A204.1 (cell line): ENCODE data around the gene HOXA10.

Experiments
- FAIRE-seq: peaks from 2 replicates; lab custom pipeline; 2012; peaks lifted over from hg19 to GRCh38; lab: Jason Lieb, UNC

The HOXA10 gene

DNA sequence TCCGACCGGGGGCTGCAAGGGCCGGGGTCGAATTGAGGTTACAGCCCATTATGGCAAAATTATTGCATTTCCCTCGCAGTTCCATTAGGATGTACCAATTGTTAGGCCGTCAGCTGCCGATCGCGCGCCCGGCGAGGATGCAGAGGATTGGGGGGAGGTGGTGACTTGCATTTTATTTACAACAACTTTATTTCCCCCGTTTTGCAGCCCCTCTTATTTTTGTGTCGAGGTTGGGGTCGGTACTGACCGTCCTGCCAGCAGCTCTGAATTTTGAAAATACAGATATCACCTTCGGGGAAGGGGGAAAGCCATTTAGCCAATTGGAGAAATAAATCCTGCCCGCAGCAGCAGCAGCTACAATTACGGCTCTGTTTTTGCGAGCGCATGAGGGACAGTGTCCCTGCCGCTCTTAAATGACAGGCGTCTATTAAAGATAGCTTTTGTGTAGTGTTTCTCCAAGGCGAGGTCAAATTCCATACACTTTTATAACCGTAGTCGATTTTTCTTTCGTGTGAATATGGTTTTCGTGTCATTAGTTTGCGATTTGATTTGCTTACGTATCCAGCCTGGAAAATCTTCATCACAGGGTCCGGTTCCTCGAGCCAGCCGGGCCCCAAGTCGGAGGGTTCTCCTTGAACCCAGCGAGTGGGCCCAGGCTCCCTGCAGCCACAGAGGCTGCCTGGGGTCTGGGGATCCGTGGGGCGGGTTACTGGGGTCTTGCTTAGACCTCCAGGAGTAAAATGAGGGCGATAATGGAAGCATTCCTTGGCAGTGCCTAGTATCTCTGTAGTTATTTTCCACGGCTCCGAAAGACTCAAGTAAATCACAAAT lies 30.0 kb downstream of the HOXA10 start:
- no peak for FAIRE-seq

DNA sequence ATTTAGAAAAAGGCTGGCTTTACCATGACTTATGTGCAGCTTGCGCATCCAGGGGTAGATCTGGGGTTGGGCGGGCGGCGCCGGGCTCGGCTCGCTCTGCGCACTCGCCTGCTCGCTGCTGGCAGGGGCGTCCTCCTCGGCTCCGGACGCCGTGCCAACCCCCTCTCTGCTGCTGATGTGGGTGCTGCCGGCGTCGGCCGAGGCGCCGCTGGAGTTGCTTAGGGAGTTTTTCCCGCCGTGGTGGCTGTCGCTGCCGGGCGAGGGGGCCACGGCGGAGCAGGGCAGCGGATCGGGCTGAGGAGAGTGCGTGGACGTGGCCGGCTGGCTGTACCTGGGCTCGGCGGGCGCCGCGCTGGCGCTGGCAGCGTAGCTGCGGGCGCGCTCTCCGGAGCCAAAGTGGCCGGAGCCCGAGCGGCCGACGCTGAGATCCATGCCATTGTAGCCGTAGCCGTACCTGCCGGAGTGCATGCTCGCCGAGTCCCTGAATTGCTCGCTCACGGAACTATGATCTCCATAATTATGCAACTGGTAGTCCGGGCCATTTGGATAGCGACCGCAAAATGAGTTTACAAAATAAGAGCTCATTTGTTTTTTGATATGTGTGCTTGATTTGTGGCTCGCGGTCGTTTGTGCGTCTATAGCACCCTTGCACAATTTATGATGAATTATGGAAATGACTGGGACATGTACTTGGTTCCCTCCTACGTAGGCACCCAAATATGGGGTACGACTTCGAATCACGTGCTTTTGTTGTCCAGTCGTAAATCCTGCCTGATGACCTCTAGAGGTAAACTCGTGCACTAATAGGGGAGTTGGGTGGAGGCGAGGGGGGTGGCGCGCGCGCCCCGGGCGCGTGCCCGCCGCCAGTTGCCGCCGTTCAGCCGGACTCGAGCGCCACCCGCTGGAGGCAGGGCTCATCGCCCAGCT lies 30.8 kb downstream of the HOXA10 start, which contains the start of gene HOXA5:
Gene HOXA5, minus strand, starts transcription at position 659 of the 927 bp plus-strand sequence. Its CDS starts 74 bp downstream, at position 585.
- no peak for FAIRE-seq

DNA sequence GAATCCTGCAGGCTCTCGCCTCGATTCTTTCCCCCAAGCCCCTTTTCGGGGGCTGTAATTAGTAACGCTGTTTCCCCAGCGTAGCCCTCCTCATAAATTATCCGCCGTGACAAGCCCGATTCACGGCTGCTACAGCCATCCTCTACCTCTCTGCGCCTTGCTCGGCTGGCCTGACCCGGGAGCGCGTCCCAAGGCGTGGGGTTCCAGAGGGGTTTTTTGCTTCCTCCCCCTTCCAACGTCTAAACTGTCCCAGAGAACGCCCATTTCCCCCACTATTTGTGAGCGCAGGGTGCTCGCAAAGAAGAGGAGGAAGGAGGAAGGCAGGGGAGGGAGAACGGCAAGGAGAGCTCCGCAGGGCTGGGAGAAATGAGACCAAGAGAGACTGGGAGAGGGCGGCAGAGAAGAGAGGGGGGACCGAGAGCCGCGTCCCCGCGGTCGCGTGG lies 31.5 kb downstream of the HOXA10 start:
- FAIRE-seq: no peak

DNA sequence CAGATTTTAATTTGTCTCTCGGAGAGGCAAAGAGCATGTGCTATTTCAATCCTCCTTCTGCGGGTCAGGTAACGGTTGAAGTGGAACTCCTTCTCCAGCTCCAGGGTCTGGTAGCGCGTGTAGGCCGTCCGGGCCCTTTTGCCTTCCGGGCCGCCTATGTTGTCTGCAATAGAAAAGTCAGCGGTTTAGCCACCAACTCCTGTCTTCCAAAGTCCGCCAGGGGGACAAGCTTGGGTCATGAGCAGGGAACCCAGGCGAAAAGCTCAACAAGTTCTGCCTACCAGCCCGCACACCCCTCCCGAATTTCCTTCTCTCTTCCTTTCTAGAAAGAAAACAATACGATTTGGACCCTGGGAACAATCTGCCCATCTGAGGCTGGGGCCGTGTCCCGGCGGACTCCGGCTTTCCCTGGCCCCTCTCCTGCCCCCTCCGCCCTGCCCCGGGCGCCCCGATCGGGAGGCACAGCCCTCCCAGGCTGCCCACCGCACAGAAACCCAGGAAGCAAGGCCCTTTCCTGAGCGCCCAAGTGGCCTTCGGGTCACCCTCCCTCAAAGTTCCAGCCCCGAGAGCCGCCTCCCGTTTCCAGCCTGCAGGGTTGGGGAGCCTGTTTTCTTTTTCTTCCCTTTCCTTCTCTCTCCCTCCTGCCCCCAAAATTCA lies 32.1 kb downstream of the HOXA10 start:
- FAIRE-seq: no peak

DNA sequence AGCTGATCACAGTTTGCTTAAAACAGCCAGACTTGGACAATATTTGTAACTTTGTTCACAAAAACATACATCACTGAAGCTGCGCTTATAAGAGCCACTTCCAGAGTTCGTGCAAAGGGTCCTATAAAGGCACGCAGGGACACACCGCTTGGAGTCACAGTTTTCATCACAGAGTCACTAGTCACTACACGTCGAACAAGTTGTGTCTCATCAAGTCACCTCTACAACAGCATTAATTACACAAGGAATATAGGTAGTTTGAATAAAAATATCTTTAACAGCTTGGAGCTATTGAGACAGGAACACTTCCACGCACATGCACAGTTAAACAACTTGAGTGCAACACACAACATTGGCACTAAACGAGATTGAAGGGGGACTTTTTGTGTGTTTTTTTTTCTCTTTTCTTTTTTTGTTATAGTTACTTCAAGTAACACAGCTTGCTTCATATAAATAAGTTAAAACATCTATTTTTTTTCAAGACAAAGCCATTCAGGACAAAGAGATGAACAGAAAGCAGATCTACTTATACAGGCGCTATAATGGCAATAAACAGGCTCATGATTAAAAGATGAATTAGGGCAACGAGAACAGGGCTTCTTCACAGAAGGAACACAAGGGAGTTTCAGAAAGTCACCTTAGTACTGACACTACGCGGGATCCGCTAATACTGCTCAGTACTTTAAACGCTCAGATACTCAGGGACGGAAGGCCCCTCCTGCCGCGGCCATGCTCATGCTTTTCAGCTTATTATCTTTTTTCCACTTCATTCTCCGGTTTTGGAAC lies 32.8 kb downstream of the HOXA10 start:
- no peak for FAIRE-seq

DNA sequence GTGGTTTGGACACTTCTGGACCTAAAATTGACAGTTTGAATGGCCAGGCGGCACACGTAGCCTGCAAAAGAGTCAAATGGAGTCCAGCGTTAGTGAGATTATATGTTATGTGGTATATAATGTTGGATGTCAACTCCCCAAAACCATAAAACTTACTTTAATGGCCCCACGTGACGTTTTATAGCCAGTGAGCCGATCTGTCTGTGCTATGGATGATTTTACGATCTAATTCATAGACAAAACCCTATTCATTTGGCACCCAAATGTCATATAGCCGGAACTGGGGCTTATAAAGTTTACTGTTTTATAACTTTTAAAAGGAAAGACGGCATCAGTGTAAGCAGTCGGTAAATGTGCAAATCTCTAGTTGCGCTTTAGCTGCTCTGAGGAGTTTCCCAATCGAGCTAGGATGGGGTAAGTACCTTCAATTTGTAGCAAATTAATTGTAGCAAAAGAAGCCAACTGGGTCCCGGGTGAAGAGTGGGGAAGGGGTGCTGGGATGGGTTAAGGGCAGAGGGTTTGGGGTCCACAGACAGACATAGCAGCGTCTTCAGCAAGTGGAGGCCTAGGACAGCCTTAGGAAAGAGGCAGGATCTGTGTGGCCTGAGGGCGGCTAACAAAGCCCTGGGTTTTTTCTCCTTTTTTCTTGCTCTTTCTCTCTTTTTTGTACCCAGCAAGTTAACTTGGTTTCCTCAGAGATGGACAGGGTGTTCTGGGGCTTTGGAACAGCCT lies 33.8 kb downstream of the HOXA10 start:
- FAIRE-seq: no peak

DNA sequence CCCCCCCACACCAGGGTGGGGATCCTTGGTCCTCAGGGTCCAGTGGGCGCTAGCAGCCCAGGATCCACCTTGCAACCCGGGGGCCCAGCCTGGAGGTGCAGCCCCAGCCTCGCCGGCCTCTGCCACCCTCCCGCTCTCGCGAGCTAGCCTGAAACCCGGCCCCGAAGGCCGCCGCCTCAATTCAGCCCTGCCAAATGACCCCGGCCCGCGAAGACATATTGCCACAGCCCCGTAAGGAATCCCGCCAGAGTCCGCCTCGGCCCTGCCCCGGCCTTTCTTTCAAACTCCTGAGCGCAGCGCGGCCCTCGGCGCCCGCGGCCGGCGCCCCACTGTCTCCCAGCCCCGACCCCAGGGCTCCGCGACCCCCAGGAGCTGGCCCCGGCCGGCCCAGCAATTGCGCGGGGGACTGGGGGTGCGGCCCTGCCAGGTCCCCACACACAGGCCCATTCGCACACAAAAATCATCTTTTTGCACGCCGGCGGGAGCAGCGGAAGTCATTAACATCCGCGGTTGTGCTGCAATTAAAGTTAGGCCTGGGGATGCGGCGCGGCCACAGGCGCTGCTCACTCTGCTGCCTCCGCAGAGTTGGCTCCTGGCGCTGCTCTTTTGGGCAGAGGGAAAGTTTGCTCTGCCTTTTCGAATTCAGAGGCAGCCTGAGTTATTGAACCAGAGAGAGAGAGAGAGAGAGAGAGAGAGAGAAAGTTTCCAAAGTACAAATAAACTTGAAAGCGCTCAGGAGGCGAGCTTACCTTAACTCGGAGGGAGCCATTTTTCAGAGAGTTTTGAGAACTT lies 34.6 kb downstream of the HOXA10 start:
- FAIRE-seq: no peak

DNA sequence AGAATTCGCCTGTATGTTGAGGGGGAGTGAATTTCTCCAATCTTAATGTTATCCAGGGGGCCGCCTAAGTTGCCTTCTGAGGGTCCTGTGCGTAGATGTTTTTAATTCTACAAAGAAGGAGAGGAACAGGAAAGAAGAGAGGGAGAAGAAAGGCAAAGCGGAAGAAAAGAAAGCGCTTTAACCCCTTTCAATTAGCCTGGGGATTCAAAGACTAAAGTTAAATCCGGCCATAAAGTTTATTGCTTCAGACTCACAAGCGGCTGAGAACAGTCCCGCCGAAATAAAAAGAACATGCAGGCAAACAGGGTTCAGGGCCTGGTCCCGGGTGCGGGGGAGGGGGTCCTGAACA lies 35.2 kb downstream of the HOXA10 start:
- no peak for FAIRE-seq

DNA sequence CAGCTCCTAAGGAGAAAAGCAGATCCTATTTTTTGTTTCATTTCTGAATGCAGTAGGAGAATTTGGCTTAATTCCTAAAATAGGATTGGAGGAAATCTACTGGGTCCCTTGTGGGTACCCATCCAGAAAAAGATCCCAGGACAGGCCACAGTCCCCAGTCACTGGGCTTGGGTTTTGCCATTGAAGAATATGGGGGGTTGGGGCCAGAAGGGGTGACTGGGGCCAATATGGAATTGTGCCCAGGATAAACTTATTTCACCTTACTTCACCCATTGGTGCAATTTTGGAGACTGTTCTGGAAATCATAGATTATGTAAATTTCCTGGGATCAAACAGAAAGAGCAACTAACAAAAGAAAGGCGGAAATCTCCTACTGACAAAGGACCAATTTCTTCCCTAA lies 35.6 kb downstream of the HOXA10 start:
- no peak for FAIRE-seq

DNA sequence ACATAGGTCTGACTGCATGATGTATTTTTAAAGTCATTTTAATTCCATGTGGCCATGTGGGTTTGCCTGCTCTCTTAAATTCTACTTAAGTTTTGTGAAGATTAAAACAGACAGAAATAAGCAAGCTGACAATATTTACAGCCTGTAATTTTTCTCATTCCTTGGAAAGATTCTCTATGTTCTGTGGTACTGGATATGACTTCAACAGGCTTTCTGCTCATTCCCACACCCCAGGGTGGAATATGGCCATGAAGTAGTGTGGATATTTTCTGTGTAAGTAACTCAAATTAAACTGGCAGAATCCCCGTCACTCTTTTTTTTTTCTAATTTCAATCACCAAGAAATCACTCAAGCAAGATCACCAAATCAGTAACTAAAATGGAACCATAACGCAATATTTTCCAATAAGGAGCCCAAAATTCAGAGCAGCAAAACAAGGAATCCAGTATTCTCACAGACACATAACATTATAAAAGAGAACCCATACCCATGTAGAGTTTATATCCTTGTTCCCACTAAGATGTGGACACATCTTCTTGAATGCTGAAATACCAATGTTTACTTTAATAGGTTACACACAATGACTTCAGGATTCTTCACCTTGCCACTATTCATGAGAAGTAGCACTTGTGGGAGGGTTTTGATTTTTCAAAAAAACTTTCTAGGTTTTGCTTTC lies 36.3 kb downstream of the HOXA10 start:
- no peak for FAIRE-seq

DNA sequence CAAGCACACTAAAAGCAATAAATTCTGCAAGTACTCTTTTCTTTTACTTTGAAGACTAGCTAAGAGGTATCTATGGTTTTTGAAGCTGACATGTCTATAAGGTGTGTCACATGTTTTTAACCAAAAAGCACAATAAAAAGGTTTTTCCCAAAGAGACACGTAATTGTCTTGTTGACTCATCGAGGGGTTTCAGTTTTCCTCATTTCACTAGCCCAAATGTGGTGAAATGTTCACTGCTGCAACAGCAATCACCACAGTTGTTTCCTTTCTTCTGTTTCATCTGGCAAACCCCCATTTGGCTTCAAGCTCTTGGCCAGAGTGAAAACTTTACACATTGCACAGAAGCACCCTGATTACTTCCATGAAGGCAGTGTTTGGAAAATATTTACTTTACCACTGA lies 39.7 kb downstream of the HOXA10 start:
- no peak for FAIRE-seq

DNA sequence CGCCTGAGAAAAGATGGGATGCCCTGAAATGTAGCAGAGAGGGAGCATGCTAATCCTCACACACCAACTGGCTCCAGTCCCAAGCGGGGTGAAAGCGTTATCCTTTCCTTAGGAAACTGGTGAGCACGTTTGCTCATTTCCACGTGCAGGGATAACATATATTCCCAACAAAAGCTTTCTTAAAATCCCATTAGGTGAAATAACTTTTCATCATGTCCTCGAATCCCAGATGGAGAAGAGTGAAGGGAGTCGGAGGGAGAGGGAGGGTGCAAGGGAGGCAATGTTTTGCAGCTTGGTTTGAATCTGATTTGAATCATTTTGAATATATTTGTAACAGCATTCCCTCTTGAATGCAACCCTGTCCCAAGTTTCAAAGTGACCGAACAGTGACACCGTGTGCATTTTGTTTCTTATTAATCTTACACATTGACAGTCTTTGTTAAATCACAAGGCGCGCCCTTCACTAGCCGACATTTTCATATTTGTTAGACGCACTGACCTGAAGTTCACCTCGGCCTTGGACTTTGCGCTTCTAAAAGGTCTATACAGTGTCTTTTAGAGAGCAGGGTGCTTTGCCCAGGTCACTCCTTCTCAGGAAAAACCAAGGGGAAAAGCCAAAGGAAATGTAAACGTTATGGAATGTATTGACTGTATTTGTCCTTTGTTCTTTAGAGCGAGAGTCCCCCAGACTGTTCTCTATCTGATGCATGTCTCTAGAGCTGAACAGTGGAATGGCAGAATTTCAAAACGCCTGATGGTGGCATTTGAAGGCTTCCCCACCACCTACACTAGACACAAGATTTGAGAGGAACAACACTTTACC lies 40.5 kb downstream of the HOXA10 start:
- no peak for FAIRE-seq

DNA sequence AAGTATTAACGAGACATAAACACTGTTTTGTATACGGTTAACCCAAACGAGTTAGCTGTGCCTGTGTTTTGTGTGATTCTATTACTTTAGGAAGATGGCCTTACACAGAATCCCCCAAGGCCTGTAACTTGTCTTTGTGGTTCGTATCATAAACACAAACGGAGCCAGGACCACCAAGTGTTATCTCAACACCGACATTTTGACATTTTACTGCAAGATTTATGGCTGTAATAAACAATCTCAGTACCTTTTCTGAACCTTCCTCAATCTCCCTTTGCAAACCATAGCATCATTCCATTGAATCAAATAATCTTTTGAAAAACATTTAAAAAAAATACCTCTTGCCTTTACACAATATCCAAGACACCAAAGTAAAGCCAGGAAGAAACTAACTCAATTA lies 41.1 kb downstream of the HOXA10 start:
- no peak for FAIRE-seq

DNA sequence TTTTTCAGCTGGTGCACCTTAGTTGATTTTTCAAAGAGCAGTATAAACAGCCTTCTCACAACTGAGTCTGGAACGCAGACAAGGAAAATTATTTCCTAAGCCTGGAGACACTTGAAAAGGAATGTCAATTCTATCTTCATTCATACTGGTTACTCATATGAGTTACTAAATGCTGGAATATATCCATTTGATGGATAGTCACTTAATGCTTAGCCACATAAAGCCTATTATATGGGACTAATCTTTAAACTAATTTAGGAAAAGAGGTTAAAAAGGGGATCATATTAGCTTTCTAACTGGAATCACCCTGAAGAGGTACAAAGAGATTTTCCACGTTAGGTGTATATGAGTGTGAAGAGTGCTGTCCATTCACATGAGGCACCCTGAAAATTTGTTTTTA lies 41.9 kb downstream of the HOXA10 start:
- no peak for FAIRE-seq

DNA sequence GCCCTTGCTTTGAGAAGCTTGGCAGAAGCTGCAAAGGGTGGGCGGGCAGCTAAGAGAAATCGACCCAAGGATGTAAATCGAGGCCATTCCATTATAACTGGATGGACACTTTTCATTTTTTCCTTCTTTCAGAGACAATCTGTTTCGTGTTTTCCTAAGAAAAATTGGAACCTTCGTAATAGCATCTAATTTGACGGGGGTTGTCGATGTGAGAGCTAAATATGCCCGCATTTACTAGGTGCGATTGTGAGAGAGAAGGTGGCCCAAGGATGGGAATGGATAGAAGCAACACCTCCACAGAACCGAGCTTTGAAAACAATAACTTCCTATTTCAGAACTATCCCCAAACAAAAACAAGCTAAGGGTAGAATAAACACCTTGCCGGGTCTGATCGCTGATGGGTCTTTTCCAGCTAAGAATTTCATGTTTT lies 42.7 kb downstream of the HOXA10 start:
- FAIRE-seq: no peak

DNA sequence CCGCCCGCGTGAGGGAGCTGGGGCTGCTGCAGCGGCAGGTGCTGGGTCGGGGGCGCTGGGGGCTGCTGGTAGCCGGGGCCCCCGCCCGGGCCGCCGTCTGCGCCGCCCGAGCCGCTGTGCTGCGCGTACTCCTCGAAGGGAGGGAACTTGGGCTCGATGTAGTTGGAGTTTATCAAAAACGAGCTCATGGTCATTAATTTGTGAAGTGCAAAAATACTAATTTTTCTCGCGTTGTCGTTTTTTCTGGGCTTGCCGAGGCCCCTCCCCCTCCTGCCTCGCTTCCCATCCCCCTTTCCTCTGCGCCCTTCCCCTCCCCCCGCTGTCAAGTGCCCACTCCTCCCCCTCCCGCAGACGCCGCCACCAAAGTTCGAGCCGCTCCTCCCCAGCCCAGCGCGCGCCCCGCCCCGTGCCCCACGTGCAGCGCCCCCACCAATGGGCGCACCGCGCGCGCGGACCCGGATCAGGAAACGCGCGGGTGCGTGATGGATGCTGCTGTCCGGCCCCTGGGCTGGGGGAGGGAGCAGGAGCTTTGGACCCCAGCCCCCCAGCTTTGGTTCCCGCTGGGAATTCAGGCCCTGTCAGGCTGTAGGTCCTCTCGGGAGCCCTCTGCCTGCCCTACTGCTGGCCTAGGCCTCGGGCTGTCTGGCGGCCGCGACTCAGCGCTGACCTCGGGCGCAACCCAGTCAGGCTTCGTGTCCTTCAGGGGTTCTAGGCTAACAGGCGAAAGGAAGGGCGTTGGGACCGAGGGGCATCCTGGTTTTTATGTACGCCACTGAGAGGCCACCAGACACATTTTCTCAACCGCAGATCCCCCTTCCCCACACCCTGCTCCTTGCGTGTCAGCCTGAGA lies 43.4 kb downstream of the HOXA10 start, which contains the start of gene HOXA4:
Gene HOXA4, minus strand, starts transcription at position 218 of the 850 bp plus-strand sequence. Its CDS starts 24 bp downstream, at position 194.
- FAIRE-seq: no peak

DNA sequence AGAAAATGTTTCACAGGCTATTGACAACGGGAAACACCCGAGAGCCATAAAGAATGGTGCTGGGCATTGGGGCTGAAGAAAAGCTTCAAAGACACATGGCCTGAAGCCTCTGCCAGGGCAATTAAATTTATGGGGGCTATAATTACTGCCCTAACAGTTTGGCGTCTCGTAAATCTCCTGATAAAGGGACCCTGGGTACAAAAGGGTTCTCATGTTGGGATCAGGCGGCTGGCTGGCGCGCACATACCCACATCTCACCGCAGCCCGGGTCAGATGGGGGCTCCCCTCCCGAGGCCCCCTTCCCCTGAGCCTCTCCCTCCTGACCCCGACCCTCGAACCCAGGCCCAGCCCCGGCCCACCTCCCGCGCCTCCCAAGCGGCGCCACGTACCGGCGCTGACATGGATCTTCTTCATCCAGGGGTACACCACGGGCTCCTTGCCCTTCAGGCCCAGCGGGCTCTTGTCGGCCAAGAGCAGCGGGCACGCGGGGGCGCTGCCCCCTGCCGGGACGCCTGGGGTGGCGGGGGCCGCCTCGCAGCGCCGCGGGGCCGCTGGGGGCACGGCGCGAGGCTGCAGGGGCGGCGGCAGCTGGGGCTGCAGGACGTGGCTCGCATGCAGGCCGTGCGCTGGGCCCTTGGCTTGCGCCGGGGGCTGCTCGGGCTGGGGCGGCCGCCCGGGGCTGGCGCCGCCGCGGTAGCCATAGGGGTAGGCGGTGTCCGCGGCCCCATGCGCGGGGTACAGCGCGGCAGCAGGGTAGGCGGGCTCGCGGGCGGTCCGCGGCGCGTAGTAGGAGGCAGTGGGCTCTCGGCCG lies 44.2 kb downstream of the HOXA10 start:
- FAIRE-seq: no peak
